ENCODE measurements around the gene TBC1D10B.

- no peak for TF ChIP-seq CTCF (IDR thresholded peaks at IDR 0.05; ENCODE audit: borderline replicate concordance, extremely low read depth, low read length, poor library complexity, severe bottlenecking)
- TF ChIP-seq EZH2 (IDR thresholded peaks at IDR 0.05; ENCODE audit: borderline replicate concordance, low read depth, low read length, severe bottlenecking), result no peak
These were observed 18.5 kb downstream of the TBC1D10B start for GRCh38 chr16:30351586-30352419.
